Activated CD8-positive, alpha-beta memory T cell treated with anti-CD3 and anti-CD28 coated beads for 36 hours (primary cell): Measurements from ENCODE around the gene PPP2R5A. TPM values are rescaled to one million over a fixed set of nuclear protein-coding genes. Genes with fewer than 3 reads are reported as not detected.
"Not testable (repeated sequence)": the region's sequence is repeated elsewhere in the genome, so short reads cannot be mapped to it uniquely, and the experiment has no call there.

Experiments
- CTCF ChIA-PET: fragments of 350-600 bp; sonication (Branson Sonifier 250); formaldehyde crosslinking; loops from one replicate; lab custom pipeline; 2021; ENCODE audit warnings: antibody characterized with exemption; lab: Charles Lee
- POLR2A ChIA-PET: fragments of 350-600 bp; sonication (Branson Sonifier 250); formaldehyde crosslinking; loops from one replicate; lab custom pipeline; 2021; ENCODE audit warnings: antibody characterized with exemption; lab: Charles Lee
- total RNA-seq, 2 experiments: library from RNA; stranded (reverse); gene quantifications; one replicate each; pipeline ENCODE4 v1.2.3, GENCODE V29; 2021

Gene PPP2R5A
- total RNA-seq, 2 experiments from 2014 or later = 42.0 to 42.9 TPM

GRCh38 chr1:212377644-212378043, 92.4 kb downstream of the PPP2R5A start:
- POLR2A ChIA-PET = no interaction called here
- CTCF ChIA-PET = interaction anchor here (1.2 to 1.4 kb wide), 2 partner anchors 9 to 78 kb away, joined by 3 to 5 read pairs; no protein-coding TSS in a partner anchor

- CTCF ChIA-PET = no interaction called here
- POLR2A ChIA-PET = no interaction called here
Observed at GRCh38 chr1:212379366-212379765, 94.2 kb downstream of the PPP2R5A start.

- ChIA-PET POLR2A (no interaction called here), CTCF (no interaction called here)
Observed at GRCh38 chr1:212381397-212382035, 96.3 kb downstream of the PPP2R5A start.

- CTCF ChIA-PET = no interaction called here
- POLR2A ChIA-PET = no interaction called here
Observed at GRCh38 chr1:212386029-212386428, 100.8 kb downstream of the PPP2R5A start.

- ChIA-PET CTCF (no interaction called here), POLR2A (no interaction called here)
Observed at GRCh38 chr1:212388985-212389716, 103.9 kb downstream of the PPP2R5A start.

GRCh38 chr1:212395678-212396437, 110.6 kb downstream of the PPP2R5A start:
- CTCF ChIA-PET = interaction anchor here (0.6 to 1.1 kb wide), 2 partner anchors 121 to 325 kb away, joined by 3 to 4 read pairs; no protein-coding TSS in a partner anchor
- POLR2A ChIA-PET = not testable (repeated sequence)

- CTCF ChIA-PET = interaction anchor here (0.6 to 1.1 kb wide), 2 partner anchors 122 to 326 kb away, joined by 3 to 4 read pairs; no protein-coding TSS in a partner anchor
- POLR2A ChIA-PET = interaction anchor here (0.6 kb wide), 1 partner anchor 696 kb away, joined by 4 read pairs; no protein-coding TSS in a partner anchor
Observed at GRCh38 chr1:212396638-212397037, 111.4 kb downstream of the PPP2R5A start.

GRCh38 chr1:212397171-212397570, 112.0 kb downstream of the PPP2R5A start:
- CTCF ChIA-PET = interaction anchor here (0.6 to 1.1 kb wide), 2 partner anchors 154 to 326 kb away, joined by 3 to 4 read pairs; no protein-coding TSS in a partner anchor
- POLR2A ChIA-PET = interaction anchor here (0.6 kb wide), 1 partner anchor 696 kb away, joined by 4 read pairs; no protein-coding TSS in a partner anchor

GRCh38 chr1:212401042-212401441, 115.8 kb downstream of the PPP2R5A start:
- ChIA-PET CTCF (no interaction called here), POLR2A (no interaction called here)

- POLR2A ChIA-PET = no interaction called here
- CTCF ChIA-PET = interaction anchor here (0.6 to 0.7 kb wide), 2 partner anchors 22 to 74 kb away, joined by 3 to 4 read pairs; no protein-coding TSS in a partner anchor
Observed at GRCh38 chr1:212401838-212402582, 116.8 kb downstream of the PPP2R5A start.

GRCh38 chr1:212402666-212403321, 117.6 kb downstream of the PPP2R5A start:
- CTCF ChIA-PET = interaction anchor here (0.6 kb wide), 1 partner anchor 34 kb away, joined by 3 read pairs; no protein-coding TSS in a partner anchor
- POLR2A ChIA-PET = no interaction called here

- POLR2A ChIA-PET = interaction anchor here (0.6 kb wide), 1 partner anchor 453 kb away, joined by 3 read pairs; no protein-coding TSS in a partner anchor
- CTCF ChIA-PET = no interaction called here
Observed at GRCh38 chr1:212410231-212410820, 125.1 kb downstream of the PPP2R5A start.

Other genes starting within 250 kb of the PPP2R5A start
- gene INTS7, start 249.9 kb upstream of the PPP2R5A start, total RNA-seq = 10 to 100 TPM; 29.8 to 33.4 TPM
- gene DTL, start 249.7 kb upstream of the PPP2R5A start, total RNA-seq = 10 to 100 TPM; 89.7 to 95.0 TPM
- 10 to 100 TPM; 18.3 to 19.2 TPM for gene PACC1, start 129.5 kb downstream of the PPP2R5A start, total RNA-seq
- 10 to 100 TPM; 41.5 to 42.1 TPM for gene NENF, start 147.5 kb downstream of the PPP2R5A start, total RNA-seq